Loucy (cell line): ENCODE data around the gene RGPD8.

Experiments used
- EZH2phosphoT487 ChIP-seq: fragments of 200-600 bp; IDR thresholded peaks from 2 replicates; pipeline ENCODE4 v1.6.1; 2018; ENCODE audit warnings: antibody characterized with exemption, mild to moderate bottlenecking, moderate library complexity, borderline replicate concordance
- TF ChIP-seq, protein P1 (sequence below): fragments of 200-600 bp; sonication (generic); conservative IDR thresholded peaks from 2 replicates; pipeline ENCODE4 v1.5.1; 2014; ENCODE audit warnings: mild to moderate bottlenecking, antibody characterized with exemption, low read length

DNA sequence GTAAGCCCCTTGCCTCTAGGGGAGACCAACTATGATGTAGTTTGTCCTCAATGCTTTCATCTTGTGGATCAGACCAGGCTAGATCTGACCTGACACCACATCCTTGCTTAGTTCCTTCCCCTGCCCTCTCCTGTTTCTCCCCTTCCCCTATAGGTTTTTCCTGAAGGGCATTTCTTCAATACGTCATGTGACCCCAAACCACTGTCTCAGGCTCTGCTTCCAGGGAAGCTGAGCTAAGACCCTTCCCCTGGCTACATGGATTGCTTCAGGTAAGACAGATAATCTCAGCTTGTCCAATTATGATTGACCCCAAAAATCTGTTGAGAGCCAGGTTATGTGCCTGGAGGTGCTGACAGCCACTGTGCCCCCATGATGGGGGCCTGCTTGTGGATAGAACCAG, 25.9 kb upstream of the RGPD8 start:
- TF ChIP-seq, protein P1, sequence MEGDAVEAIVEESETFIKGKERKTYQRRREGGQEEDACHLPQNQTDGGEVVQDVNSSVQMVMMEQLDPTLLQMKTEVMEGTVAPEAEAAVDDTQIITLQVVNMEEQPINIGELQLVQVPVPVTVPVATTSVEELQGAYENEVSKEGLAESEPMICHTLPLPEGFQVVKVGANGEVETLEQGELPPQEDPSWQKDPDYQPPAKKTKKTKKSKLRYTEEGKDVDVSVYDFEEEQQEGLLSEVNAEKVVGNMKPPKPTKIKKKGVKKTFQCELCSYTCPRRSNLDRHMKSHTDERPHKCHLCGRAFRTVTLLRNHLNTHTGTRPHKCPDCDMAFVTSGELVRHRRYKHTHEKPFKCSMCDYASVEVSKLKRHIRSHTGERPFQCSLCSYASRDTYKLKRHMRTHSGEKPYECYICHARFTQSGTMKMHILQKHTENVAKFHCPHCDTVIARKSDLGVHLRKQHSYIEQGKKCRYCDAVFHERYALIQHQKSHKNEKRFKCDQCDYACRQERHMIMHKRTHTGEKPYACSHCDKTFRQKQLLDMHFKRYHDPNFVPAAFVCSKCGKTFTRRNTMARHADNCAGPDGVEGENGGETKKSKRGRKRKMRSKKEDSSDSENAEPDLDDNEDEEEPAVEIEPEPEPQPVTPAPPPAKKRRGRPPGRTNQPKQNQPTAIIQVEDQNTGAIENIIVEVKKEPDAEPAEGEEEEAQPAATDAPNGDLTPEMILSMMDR: no peak
- TF ChIP-seq EZH2phosphoT487: no peak
